ACHN (cell line): ENCODE measurements around the gene NDUFV1.
"Not testable (repeated sequence)": the region's sequence is repeated elsewhere in the genome, so short reads cannot be mapped to it uniquely, and the experiment has no call there.

Experiments used
- DNase-seq: peaks from one replicate; pipeline ENCODE4 v3.0.0-alpha.2; 2015
- in situ Hi-C: cut with HindIII; loops from 2 replicates; pipeline ENCODE4 v1.10.0; 2017; ENCODE audit warnings: low sequenced_read_pairs, low pct_ligation_motif_present, low pct_unique_long_range_greater_than_20kb

Gene NDUFV1

GRCh38 chr11:67584881-67585873 is 21.6 kb upstream of the NDUFV1 start:
- no peak for DNase-seq
- in situ Hi-C loops: no loop called here

- in situ Hi-C loops: no loop called here
- DNase-seq: no peak
Observed at GRCh38 chr11:67585911-67586310, 20.8 kb upstream of the NDUFV1 start.

GRCh38 chr11:67586568-67587250 is 20.0 kb upstream of the NDUFV1 start:
- in situ Hi-C loops: no loop called here

GRCh38 chr11:67588136-67588503 is 18.6 kb upstream of the NDUFV1 start:
- in situ Hi-C loops: no loop called here
- DNase-seq: no peak

More at GRCh38 chr11:67586568-67587250, 20.0 kb upstream of the NDUFV1 start:
- DNase-seq: no peak

DNA sequence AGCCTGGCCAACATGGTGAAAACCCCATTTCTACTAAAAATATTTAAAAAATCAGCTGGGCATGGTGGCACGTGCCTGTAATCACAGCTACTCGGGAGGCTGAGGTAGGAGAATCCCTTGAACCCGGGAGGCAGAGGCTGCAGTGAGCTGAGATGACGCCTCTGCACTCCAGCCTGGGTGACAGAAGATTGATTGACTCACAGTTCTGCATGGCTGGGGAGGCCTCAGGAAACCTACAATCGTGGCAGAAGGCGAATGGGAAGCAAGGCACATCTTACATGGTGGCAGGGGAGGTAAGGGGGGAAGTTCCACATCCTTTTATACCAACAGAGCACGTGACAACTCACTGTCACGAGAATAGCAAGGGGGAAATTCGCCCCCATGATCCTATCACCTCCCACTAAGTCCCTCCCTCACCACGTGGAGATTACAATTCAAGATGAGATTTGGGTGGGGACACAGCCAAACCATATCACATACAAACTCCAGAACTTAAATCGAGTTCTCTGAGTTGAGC is 17.8 kb upstream of the NDUFV1 start:
- in situ Hi-C loops, DNase-seq: not testable (repeated sequence)

GRCh38 chr11:67592880-67593564 is 13.7 kb upstream of the NDUFV1 start:
- in situ Hi-C loops: no loop called here
- no peak for DNase-seq

- in situ Hi-C loops: no loop called here
- DNase-seq: no peak
Observed at GRCh38 chr11:67593565-67593905, 13.2 kb upstream of the NDUFV1 start.

DNA sequence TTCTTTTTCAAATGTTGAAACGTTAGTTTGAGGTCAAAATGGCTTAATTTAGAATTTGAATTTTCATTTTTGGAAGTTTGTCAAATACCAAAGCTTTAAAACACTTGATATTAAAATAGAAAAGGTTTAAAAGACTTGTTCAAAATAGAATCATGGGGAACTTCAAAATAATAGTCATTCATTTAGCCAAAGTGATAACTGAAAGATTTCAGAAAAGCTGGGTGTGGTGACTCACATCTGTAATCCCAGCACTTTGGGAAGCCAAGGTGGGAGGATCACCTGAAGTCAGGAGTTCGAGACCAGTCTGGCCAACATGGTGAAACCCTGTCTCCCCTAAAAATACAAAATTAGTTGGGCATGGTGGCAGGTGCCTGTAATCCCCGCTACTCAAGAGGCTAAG is 12.3 kb upstream of the NDUFV1 start:
- in situ Hi-C loops: no loop called here
- DNase-seq: no peak

GRCh38 chr11:67596753-67597300 is 9.9 kb upstream of the NDUFV1 start:
- in situ Hi-C loops: no loop called here
- no peak for DNase-seq

GRCh38 chr11:67597458-67597857 is 9.3 kb upstream of the NDUFV1 start:
- in situ Hi-C loops, DNase-seq: not testable (repeated sequence)

DNA sequence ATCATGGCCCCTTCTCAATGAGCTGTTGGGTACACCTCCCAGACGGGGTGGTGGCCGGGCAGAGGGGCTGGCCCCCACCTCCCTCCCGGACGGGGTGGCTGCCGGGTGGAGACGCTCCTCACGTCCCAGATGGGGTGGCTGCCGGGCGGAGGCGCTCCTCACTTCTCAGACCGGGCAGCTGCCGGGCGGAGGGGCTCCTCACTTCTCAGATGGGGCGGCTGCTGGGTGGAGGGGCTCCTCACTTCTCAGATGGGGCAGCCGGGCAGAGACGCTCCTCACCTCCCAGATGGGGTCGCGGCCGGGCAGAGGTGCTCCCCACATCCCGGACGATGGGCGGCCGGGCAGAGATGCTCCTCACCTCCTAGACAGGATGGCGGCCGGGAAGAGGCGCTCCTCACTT is 8.8 kb upstream of the NDUFV1 start:
- DNase-seq, in situ Hi-C loops: not testable (repeated sequence)

DNA sequence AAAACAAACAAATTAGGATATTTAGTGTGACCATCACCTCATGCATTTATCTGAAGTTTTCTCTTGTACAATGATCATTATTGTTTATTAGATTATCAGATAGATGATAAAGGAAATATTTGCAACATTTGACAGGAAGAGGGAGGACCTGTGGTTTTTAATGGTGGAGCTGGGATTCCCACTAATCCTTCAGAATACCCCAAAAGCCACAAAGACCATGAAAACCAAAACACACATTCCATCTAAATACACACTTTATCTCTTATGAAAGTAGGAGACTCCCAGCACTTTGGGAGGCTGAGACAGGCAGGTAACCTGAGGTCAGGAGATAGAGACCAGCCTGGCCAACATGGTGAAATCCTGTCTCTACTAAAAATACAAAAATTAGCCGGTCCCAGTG is 7.6 kb upstream of the NDUFV1 start:
- in situ Hi-C loops: no loop called here

DNA sequence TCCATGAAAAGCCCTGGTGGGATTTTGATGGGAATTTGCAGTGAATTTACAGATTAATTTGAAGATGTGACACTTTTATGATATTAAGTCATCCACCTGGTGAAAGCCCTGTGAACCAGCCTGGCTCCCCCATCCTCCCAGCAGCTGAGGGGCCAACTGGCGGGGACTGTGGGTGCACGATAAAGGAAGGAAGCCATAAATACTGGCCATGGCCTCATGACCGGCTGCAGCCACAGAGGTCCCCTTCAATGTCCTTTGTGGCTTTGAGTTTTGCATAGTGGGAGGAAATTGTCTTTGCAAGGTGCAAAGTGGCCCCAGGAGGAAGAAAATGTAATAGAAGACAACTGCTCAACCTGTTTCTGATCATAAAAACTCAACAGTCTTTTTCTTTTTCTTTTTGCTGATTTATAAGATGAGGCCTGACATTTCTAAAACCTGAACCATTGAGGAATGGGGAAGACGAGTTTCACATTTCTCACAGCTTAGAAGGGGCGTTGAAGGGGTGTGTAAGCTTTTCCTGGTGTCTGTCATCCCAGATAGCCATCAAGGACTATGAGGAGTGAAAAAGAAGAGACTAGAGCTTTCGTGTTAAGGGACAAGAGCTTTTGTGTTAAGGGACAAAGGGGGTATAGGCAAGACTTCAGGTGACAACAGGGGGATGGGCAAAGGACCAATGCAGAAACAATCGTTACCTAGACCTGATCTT is 6.3 kb upstream of the NDUFV1 start:
- in situ Hi-C loops: no loop called here
- DNase-seq: no peak

More for the DNA sequence above, 7.6 kb upstream of the NDUFV1 start:
- DNase-seq: no peak

DNA sequence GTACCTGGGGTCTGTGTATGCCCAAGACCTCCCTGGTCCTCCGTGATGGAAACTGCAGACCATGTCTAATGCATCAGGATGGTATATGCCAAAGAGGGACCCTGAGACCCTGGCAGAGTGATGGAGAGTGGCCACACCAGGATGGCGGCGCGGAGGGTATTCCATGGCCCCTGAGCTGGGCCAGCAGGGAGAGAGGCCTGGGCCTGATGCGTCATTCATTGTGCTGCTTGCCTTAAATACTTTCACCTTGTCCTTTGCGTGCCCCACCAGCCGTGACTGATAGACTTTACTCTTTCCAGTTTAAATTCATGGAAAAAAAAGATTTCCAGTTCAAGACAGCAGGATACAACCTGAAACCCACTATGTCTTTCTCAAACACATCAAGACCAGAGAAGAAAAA is 5.6 kb upstream of the NDUFV1 start:
- no peak for DNase-seq
- in situ Hi-C loops: no loop called here

- in situ Hi-C loops, DNase-seq: not testable (repeated sequence)
Observed at GRCh38 chr11:67604119-67604518, 2.6 kb upstream of the NDUFV1 start.

GRCh38 chr11:67604815-67605214 is 1.9 kb upstream of the NDUFV1 start:
- in situ Hi-C loops: no loop called here
- no peak for DNase-seq

- in situ Hi-C loops: no loop called here
- DNase-seq: no peak
Observed at GRCh38 chr11:67605231-67606011, 1.3 kb upstream of the NDUFV1 start.
